HG02798 (cell line): ENCODE data around the gene EEIG1.

Experiments used
- ATAC-seq: cut with Tn5 transposase; IDR thresholded peaks from one replicate; pipeline ENCODE4 v1.9.1; 2021; ENCODE audit warnings: mild to moderate bottlenecking; ENCODE audit not compliant: unreplicated experiment, poor library complexity

EEIG1 gene

DNA sequence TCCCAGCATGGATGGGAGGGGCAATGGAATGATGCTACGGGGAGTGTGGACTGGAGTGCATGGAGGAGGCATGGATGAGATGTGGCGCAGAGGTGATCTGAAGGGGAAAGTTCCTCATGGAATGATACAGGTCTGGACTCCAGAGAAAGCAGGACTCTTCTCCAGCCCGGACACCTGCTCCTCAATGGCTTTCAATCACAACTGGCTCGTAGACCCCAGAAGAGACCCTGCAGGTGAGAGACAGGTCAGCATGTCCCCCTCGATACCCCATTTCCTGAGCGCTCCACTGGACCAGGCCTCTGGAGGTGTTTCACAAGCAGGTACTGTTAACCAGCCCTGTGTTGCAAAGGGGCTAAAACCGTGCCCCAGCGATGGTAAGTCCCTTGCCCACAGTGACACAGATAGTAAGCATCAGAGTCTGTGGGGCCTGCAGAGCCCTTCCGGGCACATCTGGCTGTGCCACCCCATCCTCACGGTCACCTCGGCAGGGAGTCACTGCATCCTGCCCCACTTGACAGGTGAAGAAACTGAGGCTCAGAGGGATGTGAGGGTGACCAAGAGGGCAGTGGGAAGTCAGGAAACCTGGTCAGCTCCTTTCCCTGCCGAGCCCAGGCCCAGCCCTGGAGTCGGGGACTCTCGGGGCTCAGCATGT lies 37.7 kb downstream of the EEIG1 start:
- ATAC-seq = no peak

DNA sequence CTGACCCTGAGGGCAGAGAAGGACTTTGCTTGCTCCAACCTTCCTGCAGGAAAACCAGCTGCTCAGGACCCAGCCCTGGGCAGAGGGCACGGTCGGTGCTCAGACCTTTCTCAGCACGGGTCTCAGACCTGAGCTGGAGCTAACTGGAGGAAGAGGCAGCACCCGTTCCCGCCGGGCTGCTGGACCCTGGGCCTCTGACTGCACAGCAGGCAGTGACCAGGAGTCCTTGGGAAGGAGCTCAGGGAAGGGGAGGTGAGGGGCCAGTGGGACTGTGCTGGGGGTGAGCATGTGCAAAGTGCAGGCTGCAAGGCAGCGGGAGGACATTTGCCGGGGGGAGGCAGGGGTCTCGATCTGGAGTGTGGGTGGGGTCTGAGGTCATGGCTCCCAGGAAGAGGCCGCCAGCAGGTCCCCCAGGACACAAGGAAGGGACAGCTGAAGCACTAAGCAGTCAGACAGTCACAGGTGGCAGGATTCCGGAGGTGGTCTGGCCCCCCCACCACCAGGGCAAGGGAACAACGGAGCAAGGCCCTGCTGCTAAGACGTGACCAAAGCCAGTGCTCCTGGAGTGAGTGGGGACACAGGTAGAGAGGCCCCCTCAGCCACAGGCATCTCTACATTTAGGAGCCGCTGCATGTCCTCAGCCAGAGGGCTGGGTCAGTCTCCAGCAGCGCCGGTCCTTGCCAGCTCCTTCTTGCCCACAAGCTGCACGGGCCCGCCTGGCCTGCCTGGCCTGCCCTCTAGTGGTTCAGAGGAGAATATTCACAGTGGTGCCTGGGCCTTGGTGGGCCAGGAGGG lies 38.4 kb downstream of the EEIG1 start:
- no peak for ATAC-seq

GRCh38 chr9:127941961-127942215 lies 38.9 kb downstream of the EEIG1 start:
- ATAC-seq = no peak

- no peak for ATAC-seq
Observed at GRCh38 chr9:127941062-127941960, 39.5 kb downstream of the EEIG1 start.

DNA sequence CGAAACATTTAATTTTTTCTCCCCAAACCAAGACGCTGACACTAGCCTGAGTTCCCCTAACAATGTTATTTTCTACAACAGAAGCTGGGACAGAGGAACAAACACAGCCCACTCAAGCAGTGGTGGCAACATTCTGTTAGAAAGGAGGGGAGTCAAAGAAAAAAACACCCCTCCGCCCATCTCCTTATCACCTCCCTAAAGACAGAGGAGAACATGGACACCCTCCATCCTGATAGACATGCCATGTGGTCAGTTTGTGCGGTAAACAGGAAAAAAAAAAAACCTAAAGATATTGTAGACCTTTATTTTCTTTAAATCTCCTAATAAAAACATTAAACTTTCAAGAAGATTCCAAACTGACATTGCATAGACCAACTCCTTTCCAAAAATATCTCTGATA lies 40.2 kb downstream of the EEIG1 start:
- ATAC-seq = no peak

- ATAC-seq = no peak
Observed at GRCh38 chr9:127938298-127938690, 42.5 kb downstream of the EEIG1 start.

DNA sequence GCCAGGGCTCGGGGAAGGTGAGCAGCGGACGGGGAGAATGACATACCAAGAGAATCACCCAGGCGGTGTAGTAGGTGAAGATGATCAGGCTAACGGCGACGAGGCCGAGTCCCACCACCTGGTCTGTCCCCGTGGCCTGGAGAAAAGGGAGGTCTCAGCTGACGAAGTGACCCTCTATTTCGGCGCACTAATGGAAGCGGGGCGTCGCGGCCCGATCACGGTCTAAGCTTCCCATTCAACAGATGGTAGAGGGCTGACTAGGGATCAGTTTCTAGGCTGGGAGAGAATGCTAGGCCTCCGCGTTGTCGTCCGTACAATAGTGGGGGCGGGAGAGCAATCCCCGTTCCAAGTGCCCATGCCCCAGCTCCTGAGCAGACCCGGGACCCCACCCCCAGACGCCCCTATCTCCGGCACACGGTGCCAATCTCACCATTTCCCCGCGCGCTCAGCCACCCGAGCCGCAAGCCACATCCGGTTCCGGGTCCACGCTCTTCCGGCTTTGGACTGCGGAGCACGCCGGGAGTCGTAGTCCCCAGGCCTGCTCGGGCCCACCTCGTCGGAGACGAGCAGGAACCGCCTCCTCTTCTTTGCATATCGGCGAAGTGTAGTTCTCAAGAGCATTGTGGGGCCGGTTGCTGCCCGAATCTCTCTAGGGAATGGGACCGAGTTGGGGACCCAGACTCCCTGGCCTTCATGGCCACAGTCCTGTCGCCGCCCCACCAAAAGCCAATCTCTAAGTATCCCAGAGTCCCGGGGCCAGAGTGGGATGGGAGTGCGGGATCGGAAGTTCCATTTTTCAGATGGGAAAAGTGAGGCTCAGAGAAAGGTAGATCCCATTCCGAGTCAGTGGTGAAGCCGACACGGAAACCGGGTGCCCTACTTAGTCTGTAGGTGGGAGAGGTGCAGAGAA lies 43.1 kb downstream of the EEIG1 start, which contains the start of gene DPM2:
TSS of gene DPM2 (minus strand) at position 467 of the 910 bp plus-strand sequence. CDS start at position 433, 34 bp downstream.
- peak; percentile 91 for ATAC-seq

GRCh38 chr9:127937056-127937387 lies 43.8 kb downstream of the EEIG1 start:
- no peak for ATAC-seq

DNA sequence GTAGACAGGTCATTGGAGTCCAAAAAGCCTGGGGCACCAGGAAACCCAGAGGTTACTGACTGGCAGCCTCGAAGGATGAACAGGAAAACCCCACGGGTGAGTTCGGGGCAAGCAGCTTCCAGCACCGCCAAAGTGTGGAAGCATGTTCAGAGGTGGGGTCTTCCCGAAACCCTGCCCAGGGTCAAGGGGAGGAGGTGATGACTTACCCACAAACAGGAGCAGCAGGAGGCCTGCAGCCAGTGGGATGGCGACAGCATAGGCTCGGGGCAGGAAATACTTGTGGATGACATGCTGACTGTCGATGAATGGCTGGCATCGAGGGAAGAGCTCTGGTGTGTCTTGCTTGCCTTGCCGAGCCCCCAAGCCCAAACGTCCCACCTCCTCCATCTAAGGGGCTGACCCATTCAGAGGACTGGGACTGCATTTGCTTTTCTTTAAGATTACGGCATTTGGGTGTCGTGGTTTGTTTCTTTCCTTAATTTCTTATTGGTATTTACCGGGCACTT lies 44.4 kb downstream of the EEIG1 start:
- ATAC-seq = no peak

DNA sequence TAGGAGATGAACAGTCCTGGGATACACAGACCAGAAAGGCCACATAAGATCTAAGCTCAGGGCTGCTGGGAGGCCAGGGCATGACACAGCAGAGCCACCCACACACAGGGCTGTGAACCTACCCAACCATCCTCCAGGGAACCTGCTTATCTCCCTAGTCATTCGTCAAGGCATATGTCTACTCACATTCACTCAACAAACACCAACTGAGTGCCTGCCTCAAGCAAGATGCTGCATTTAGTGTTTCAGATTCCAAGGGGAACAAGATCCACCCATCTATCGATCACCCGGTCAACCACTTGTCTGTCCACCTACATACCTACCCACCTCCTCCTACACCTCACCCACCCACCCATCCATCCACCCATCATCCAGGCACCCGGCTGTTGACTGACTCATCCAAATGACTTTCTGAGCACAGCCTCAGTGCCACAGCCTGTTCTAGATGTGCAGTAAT lies 45.0 kb downstream of the EEIG1 start:
- ATAC-seq = no peak

DNA sequence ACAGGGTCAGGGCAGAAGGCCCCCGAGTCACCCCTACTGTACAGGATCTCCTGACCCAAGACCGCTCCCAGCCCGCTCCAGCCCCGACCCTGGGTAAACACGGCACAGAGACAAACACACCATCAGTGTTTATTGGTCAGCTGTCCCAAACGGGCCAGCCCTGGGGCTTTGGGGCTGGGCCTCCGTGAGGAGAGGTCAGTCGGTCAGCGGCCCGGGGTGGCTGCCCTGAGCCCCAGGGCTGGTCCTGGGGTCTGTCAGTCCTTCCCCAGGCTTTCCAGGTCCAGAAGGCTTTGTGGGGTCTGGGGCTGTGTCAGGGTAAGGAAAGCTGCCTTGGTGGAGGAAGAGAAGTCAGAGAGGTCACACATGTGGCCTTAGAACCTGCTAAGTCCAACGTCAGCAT lies 45.8 kb downstream of the EEIG1 start:
- ATAC-seq = no peak

DNA sequence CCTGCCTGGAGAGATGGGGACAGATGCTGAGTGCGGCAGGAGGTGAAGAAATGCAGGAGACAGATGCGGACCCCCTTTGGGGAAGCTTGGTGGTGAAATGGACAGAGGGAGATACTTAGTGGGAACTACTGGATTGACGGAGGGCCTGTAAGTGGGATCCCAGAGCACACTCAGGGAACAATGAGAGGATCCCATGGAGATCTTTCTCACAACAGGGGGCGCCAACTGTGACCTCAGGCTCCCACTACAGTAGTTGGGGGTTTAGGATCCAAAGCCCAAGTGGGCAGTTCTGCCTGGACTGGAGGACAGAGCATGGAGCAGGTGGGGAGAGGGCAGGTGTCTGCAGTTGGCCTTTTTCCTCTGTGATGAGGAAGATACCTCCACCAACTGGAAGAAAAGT lies 46.5 kb downstream of the EEIG1 start:
- no peak for ATAC-seq

DNA sequence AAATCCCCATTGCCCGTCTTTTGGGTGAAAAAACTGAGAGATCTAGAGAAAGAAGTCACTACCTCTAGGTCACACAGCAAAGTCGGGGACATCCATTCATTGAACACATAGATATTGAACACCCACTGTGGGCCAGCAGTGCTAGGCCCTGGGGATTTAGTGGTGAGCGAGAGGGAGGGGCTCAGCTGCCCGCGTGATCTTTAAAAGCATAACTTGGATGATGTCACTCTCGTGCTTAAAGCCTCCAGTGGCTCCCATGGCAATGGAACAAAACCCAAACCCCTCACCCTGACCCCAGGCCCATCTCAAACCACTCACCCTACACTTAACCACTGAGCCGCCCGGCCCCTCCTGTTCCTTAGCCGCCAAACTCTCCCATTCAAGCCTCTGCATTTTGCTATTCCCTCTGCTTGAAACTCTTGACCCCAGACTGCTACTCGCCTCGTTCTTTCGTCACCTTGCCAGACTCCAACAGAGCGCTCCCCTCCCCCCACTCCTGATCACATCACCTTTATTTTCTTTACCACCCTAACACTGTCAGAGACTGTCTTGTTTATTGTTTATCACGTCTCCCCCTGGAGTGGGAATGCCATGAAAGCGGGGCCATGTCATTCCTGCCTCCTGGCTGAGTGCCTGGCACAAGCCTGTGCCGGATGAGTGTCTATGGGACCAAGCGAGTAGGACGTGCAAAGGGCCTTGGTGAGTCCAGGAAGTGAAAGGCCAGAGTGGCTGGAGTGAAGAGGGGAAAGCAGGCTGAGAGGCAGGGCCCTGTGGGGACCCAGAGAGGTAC lies 49.5 kb downstream of the EEIG1 start:
- peak; percentile 26 for ATAC-seq
